ENCODE results near the gene ZNF732. TPM values are rescaled to one million over a fixed set of nuclear protein-coding genes. Genes with fewer than 3 reads are reported as not detected.
A peak's percentile ranks its signal among the peaks of the same experiment; 100 is the strongest.

ZNF732 gene
- total RNA-seq, 2 donors from 2014 or later, result 8.6 to 23.4 TPM

DNA sequence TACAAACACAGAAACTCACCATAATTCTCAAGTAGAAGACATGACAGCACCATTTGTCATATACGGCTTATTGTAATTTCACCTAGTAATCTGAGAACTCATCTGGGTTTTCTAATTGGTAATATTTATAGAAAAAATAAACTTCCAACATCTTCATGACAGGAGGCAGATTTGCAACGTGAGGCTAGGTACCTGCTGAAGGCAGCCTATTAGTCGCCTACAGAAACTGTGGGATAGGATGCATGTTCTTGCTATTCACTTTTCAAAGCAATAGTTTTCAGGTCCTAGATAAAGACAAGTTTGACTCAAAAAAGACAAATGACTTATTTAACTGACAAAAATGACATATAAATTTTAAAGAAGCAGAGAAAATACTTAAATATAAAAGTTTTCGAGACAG lies 2.9 kb downstream of the ZNF732 start:
- no peak overlapping the region for H3K4me3 Mint-ChIP-seq

GRCh38 chr4:294732-295131 lies 10.5 kb downstream of the ZNF732 start:
- DNase-seq, result no peak
- peaks cover 22% of the 10 kb centered on the region for H3K36me3 Mint-ChIP-seq (ENCODE audit: low read depth)
- TF ChIP-seq, protein P1, sequence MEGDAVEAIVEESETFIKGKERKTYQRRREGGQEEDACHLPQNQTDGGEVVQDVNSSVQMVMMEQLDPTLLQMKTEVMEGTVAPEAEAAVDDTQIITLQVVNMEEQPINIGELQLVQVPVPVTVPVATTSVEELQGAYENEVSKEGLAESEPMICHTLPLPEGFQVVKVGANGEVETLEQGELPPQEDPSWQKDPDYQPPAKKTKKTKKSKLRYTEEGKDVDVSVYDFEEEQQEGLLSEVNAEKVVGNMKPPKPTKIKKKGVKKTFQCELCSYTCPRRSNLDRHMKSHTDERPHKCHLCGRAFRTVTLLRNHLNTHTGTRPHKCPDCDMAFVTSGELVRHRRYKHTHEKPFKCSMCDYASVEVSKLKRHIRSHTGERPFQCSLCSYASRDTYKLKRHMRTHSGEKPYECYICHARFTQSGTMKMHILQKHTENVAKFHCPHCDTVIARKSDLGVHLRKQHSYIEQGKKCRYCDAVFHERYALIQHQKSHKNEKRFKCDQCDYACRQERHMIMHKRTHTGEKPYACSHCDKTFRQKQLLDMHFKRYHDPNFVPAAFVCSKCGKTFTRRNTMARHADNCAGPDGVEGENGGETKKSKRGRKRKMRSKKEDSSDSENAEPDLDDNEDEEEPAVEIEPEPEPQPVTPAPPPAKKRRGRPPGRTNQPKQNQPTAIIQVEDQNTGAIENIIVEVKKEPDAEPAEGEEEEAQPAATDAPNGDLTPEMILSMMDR (conservative IDR thresholded peaks at IDR 0.05), result no peak
- no peak overlapping the region for H3K27ac ChIP-seq (ENCODE audit: low read depth, low read length)
- H3K4me3 ChIP-seq (ENCODE audit: low read length), result no peak overlapping the region
- H3K9ac ChIP-seq (ENCODE audit: extremely low read depth, low read length, poor library complexity, severe bottlenecking), result no peak overlapping the region
- H3K4me1 ChIP-seq (ENCODE audit: control insufficient read depth, insufficient read depth, low read length), result no peaks in the 10 kb centered on the region
- no peak overlapping the region for H3K4me3 Mint-ChIP-seq
- no peak overlapping the region for H3K27ac Mint-ChIP-seq
- no peaks in the 10 kb centered on the region for H3K4me1 Mint-ChIP-seq
- peaks cover 50% of the 10 kb centered on the region for H3K9me3 Mint-ChIP-seq
- WGBS, 2 experiments (ENCODE audit: insufficient coverage in 1 of 2, insufficient read length in 1 of 2), result 94 to 100% methylated on average over 2 of the region's 3 CpGs
- H3K9me3 ChIP-seq (ENCODE audit: control insufficient read depth, low read length), result peaks cover 73% of the 10 kb centered on the region
- no peaks in the 10 kb centered on the region for H3K27me3 ChIP-seq (ENCODE audit: control insufficient read depth, insufficient read depth, low read length, poor library complexity, severe bottlenecking)
- H3K27me3 Mint-ChIP-seq (ENCODE audit: insufficient read depth), result no peaks in the 10 kb centered on the region
- peaks cover 12% of the 10 kb centered on the region for H3K36me3 ChIP-seq (ENCODE audit: control insufficient read depth, insufficient read depth, low read length)

More for the DNA sequence above, 2.9 kb downstream of the ZNF732 start:
- Histone ChIP-seq H3K9me3 (ENCODE audit: control insufficient read depth, low read length) (peaks cover 62% of the 10 kb centered on the region), H3K27ac (ENCODE audit: low read depth, low read length) (no peak overlapping the region), H3K27me3 (ENCODE audit: control insufficient read depth, insufficient read depth, low read length, poor library complexity, severe bottlenecking) (no peaks in the 10 kb centered on the region), H3K9ac (ENCODE audit: extremely low read depth, low read length, poor library complexity, severe bottlenecking) (no peak overlapping the region), H3K4me3 (ENCODE audit: low read length) (peak overlapping the region; percentile 65), H3K36me3 (ENCODE audit: control insufficient read depth, insufficient read depth, low read length) (peaks cover 7% of the 10 kb centered on the region), H3K4me1 (ENCODE audit: control insufficient read depth, insufficient read depth, low read length) (no peaks in the 10 kb centered on the region)
- 88 to 100% methylated on average over 2 to 3 of the region's 4 CpGs for WGBS, 2 experiments (ENCODE audit: insufficient coverage in 1 of 2, insufficient read length in 1 of 2)
- Mint-ChIP-seq H3K27me3 (ENCODE audit: insufficient read depth) (peaks cover 3% of the 10 kb centered on the region), H3K9me3 (peaks cover 76% of the 10 kb centered on the region), H3K27ac (no peak overlapping the region), H3K4me1 (peaks cover 5% of the 10 kb centered on the region), H3K36me3 (ENCODE audit: low read depth) (peaks cover 16% of the 10 kb centered on the region)
- TF ChIP-seq, protein P1 (conservative IDR thresholded peaks at IDR 0.05), result no peak
- no peak for DNase-seq

GRCh38 chr4:288891-289290 lies 16.4 kb downstream of the ZNF732 start:
- Mint-ChIP-seq H3K27ac (no peak overlapping the region), H3K27me3 (ENCODE audit: insufficient read depth) (no peaks in the 10 kb centered on the region), H3K36me3 (ENCODE audit: low read depth) (peaks cover 44% of the 10 kb centered on the region), H3K4me1 (no peaks in the 10 kb centered on the region), H3K4me3 (no peak overlapping the region), H3K9me3 (peaks cover 63% of the 10 kb centered on the region)
- DNase-seq, result no peak
- Histone ChIP-seq H3K4me1 (ENCODE audit: control insufficient read depth, insufficient read depth, low read length) (no peaks in the 10 kb centered on the region), H3K27me3 (ENCODE audit: control insufficient read depth, insufficient read depth, low read length, poor library complexity, severe bottlenecking) (no peaks in the 10 kb centered on the region), H3K27ac (ENCODE audit: low read depth, low read length) (no peak overlapping the region), H3K9me3 (ENCODE audit: control insufficient read depth, low read length) (peaks cover 71% of the 10 kb centered on the region), H3K36me3 (ENCODE audit: control insufficient read depth, insufficient read depth, low read length) (peaks cover 5% of the 10 kb centered on the region), H3K9ac (ENCODE audit: extremely low read depth, low read length, poor library complexity, severe bottlenecking) (no peak overlapping the region), H3K4me3 (ENCODE audit: low read length) (peak overlapping the region; percentile 0)
- 83 to 88% methylated on average over 2 of the region's 2 CpGs for WGBS, 2 experiments (ENCODE audit: insufficient coverage in 1 of 2, insufficient read length in 1 of 2)
- TF ChIP-seq, protein P1 (conservative IDR thresholded peaks at IDR 0.05), result no peak
